Esophagus squamous epithelium (tissue), 5 donors: Measurements from ENCODE around the gene CAMTA1. TPM values are rescaled to one million over a fixed set of nuclear protein-coding genes. Genes with fewer than 3 reads are reported as not detected.
A peak's percentile ranks its signal among the peaks of the same experiment; 100 is the strongest.

Experiments used
- DNase-seq: peaks from one replicate; lab custom pipeline; 2025; lab: John Stamatoyannopoulos, UW
- H3K27ac ChIP-seq, 4 donors: fragments of 200-600 bp; sonication (generic); one replicate each; pipeline ENCODE4 v1.5.1; 2016 to 2019; ENCODE audit warnings: mild to moderate bottlenecking in 1 of 4
- H3K27me3 ChIP-seq, 4 donors: fragments of 200-600 bp; sonication (generic); 1 replicate in 3 of 4; 2 replicates in 1 of 4; pipeline versions ENCODE4 v1.5.1 to v1.6.0; 2017 to 2021; ENCODE audit warnings: antibody characterized with exemption in 1 of 4
- H3K36me3 ChIP-seq, 3 donors: fragments of 200-600 bp; sonication (generic); one replicate each; pipeline ENCODE4 v1.5.1; 2016 to 2019
- H3K4me1 ChIP-seq, 3 donors: fragments of 200-600 bp; sonication (generic); one replicate each; pipeline ENCODE4 v1.5.1; 2017 to 2019
- H3K4me3 ChIP-seq, 4 donors: fragments of 200-600 bp; sonication (generic); 1 replicate in 3 of 4; 2 replicates in 1 of 4; pipeline ENCODE4 v1.5.1; 2016 to 2019; ENCODE audit warnings: mild to moderate bottlenecking in 2 of 4, moderate library complexity in 1 of 4
- H3K9me3 ChIP-seq, 3 donors: fragments of 200-600 bp; sonication (generic); one replicate each; pipeline ENCODE4 v1.5.1; 2016 to 2019
- POLR2A ChIP-seq, 4 donors: fragments of 450-650 bp; IDR thresholded peaks; one replicate each; pipeline ENCODE4 v1.6.1; 2017; ENCODE audit warnings: antibody characterized with exemption in 4 of 4, mild to moderate bottlenecking in 4 of 4, moderate library complexity in 3 of 4
- WGBS, 2 donors: methylation state at CpG; one replicate each; pipeline ENCODE4 v1.1.5; 2018; 5-methylcytosine and 5-hydroxymethylcytosine counted together
- intact Hi-C: fragments of 100-400 bp; cut with DNase I; formaldehyde crosslinking; loops from one replicate; pipeline ENCODE4 v1.15.0; 2022
- total RNA-seq, 4 donors: library from RNA; depleted of rRNA; stranded (reverse); fragments of >200 nt; gene quantifications; one replicate each; pipeline ENCODE4 v1.1.0, GENCODE V29; 2016
- TF ChIP-seq, protein P1 (sequence below), 6 experiments: fragments of 450-650 bp in 4 of 6; fragments of 200-600 bp in 2 of 6; sonication (generic) in 2 of 6; IDR thresholded peaks; one replicate each; pipeline ENCODE4 v1.5.1; 2016 to 2019; ENCODE audit warnings: antibody characterized with exemption in 6 of 6, mild to moderate bottlenecking in 4 of 6, moderate library complexity in 4 of 6
- donor health status: DM: yes; HTN: yes; CAD: no.

CAMTA1 gene
- total RNA-seq, 4 donors from 2014 or later: 31.3 to 77.4 (median 45.9) TPM

DNA sequence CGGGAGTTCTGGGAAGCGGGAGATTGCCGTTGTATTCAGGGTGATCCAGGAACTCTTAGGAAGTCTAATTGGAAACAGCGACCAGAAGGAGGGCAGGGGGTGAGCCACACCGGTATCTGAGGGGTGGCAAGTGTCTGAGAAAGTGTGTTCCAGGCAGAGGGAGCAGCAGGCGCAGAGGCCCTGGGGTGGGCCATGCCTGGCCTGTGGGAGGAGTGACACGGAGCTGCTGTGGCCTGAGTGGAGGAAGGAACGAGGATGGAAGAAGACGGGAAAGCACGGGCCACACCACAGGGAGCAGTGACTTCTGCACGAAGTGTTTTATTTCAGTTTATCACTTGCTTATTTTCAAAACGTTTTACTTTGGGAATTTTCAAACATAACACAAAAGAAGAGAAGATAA lies 1010.2 kb downstream of the CAMTA1 start:
- no peaks in the 10 kb centered on the region for H3K4me1 ChIP-seq
- peaks cover 0 to 4% (median 0%) of the 10 kb centered on the region in 3 donors for H3K9me3 ChIP-seq
- WGBS, 2 donors: 84 to 88% methylated on average over 12 of the region's 12 CpGs
- no peak overlapping the region for H3K4me3 ChIP-seq
- no peak for DNase-seq
- TF ChIP-seq, protein P1, sequence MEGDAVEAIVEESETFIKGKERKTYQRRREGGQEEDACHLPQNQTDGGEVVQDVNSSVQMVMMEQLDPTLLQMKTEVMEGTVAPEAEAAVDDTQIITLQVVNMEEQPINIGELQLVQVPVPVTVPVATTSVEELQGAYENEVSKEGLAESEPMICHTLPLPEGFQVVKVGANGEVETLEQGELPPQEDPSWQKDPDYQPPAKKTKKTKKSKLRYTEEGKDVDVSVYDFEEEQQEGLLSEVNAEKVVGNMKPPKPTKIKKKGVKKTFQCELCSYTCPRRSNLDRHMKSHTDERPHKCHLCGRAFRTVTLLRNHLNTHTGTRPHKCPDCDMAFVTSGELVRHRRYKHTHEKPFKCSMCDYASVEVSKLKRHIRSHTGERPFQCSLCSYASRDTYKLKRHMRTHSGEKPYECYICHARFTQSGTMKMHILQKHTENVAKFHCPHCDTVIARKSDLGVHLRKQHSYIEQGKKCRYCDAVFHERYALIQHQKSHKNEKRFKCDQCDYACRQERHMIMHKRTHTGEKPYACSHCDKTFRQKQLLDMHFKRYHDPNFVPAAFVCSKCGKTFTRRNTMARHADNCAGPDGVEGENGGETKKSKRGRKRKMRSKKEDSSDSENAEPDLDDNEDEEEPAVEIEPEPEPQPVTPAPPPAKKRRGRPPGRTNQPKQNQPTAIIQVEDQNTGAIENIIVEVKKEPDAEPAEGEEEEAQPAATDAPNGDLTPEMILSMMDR (IDR thresholded peaks at IDR 0.05): no peak
- no peak for TF ChIP-seq POLR2A (IDR thresholded peaks at IDR 0.05)
- no peak overlapping the region for H3K27ac ChIP-seq
- H3K36me3 ChIP-seq: peaks cover 0 to 100% (median 13%) of the 10 kb centered on the region in 3 donors
- H3K27me3 ChIP-seq: no peaks in the 10 kb centered on the region
- intact Hi-C loops: no loop called here

DNA sequence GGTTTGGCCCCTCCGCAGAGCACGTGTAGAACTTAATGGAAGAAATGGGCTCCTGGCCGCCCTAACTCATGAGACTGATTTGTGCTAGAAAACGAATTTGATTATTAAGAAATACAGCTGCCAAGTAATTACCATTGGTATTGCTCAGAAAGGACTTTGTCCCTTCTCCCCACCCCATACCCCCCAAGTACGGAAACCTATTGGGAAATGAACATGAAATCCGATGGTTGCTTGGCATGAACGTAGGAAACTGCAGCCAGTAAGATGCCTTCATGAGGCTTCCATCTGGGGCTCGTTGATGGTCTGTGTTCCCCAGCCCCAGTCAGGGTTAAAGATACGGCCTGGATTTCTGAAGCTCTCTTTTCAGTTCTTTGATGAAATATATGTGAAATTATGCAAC lies 1020.2 kb downstream of the CAMTA1 start:
- H3K27ac ChIP-seq: no peak overlapping the region
- no peak for TF ChIP-seq POLR2A (IDR thresholded peaks at IDR 0.05)
- TF ChIP-seq, protein P1 (IDR thresholded peaks at IDR 0.05): no peak
- 86 to 90% methylated on average over 9 of the region's 9 CpGs for WGBS, 2 donors
- DNase-seq: no peak
- no peaks in the 10 kb centered on the region for H3K9me3 ChIP-seq
- peaks cover 0 to 93% (median 33%) of the 10 kb centered on the region in 3 donors for H3K36me3 ChIP-seq
- H3K4me1 ChIP-seq: no peaks in the 10 kb centered on the region
- no peak overlapping the region for H3K4me3 ChIP-seq
- intact Hi-C loops: no loop called here
- no peaks in the 10 kb centered on the region for H3K27me3 ChIP-seq

DNA sequence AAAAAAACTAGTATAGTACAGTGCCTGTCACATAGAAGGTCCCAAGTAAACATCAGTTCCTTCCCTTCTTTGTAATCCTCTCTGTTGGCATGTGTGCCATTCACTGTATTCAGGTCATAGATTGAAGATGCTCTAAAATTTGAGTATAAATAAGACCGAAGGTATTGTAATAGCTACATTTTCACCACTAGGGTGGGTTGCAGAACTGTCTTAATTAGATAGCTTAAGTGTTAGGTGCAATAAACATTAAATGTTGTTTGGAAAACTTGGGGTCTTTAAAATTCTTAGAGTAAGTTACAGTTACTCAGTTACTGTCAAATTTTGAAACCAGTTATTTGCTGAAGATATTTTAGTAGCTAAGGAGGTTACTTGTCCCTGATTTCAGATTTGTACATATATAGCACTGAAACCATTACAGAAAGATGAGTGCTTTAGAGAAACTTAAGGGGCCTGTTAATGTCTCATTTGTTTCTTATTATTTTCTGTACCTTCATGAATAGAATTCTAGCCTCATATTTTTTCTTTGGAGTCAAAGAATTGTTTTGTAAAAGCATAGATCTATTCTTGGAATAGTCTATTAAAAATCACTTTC lies 1023.1 kb downstream of the CAMTA1 start:
- Histone ChIP-seq H3K27ac (no peak overlapping the region), H3K9me3 (peaks cover 0 to 3% (median 2%) of the 10 kb centered on the region in 3 donors), H3K36me3 (peaks cover 0 to 93% (median 33%) of the 10 kb centered on the region in 3 donors), H3K4me3 (no peak overlapping the region), H3K4me1 (no peaks in the 10 kb centered on the region), H3K27me3 (no peaks in the 10 kb centered on the region)
- 17% methylated on average over 1 of the region's 1 CpG for whole genome bisulfite sequencing, 2 donors
- no peak for DNase-seq
- intact Hi-C loops: no loop called here
- TF ChIP-seq POLR2A (IDR thresholded peaks at IDR 0.05): no peak
- TF ChIP-seq, protein P1 (IDR thresholded peaks at IDR 0.05): peak; percentile 35 to 61 (median 44)

DNA sequence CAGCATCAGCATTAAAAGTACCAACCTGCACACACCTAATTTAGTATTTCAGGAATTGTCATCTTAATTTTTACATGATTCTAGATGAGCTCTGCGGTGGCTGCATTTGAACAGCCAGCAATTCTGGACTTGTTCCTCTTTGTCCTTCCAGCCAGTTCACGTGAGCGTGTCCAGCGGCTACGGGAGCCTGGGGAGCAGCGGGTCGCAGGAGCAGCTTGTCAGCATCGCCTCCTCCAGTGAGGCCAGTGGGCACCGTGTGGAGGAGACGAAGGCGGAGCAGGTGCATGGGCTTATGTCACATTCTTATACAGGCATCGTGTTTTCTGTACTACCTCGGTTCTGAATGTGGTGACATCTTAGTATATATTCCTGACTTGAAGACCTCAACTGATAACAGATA lies 1024.5 kb downstream of the CAMTA1 start:
- no peaks in the 10 kb centered on the region for H3K27me3 ChIP-seq
- peaks cover 0 to 9% (median 9%) of the 10 kb centered on the region in 3 donors for H3K9me3 ChIP-seq
- no peak for TF ChIP-seq POLR2A (IDR thresholded peaks at IDR 0.05)
- TF ChIP-seq, protein P1 (IDR thresholded peaks at IDR 0.05): no peak
- no peak overlapping the region for H3K27ac ChIP-seq
- 90 to 93% methylated on average over 7 to 9 of the region's 13 CpGs for WGBS, 2 donors
- intact Hi-C loops: loop anchor here (10.0 kb wide), 1 partner anchor 95 kb away; no protein-coding TSS in a partner anchor
- no peaks in the 10 kb centered on the region for H3K4me1 ChIP-seq
- peaks cover 4 to 93% (median 28%) of the 10 kb centered on the region in 3 donors for H3K36me3 ChIP-seq
- no peak overlapping the region for H3K4me3 ChIP-seq
- DNase-seq: no peak

DNA sequence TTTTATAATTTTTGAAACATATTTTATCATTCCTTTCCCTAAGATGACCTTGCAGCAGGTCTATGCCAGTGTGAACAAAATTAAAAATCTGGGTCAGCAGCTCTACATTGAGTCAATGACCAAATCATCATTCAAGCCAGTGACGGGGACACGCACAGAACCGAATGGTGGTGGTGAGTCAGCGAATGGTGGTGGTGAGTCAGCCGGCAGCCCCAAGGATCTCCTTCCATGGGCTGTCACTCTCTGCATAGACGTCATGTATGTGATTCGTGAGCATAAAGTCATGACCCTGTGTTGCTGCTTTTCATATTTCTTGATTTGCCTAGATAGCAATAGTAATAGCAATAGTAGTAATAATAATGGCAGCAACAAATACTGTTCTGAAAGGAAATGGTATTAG lies 1025.1 kb downstream of the CAMTA1 start:
- no peak for DNase-seq
- TF ChIP-seq, protein P1 (IDR thresholded peaks at IDR 0.05): no peak
- no peak for TF ChIP-seq POLR2A (IDR thresholded peaks at IDR 0.05)
- 36 to 40% methylated on average over 7 of the region's 7 CpGs for WGBS, 2 donors
- Histone ChIP-seq H3K4me1 (no peaks in the 10 kb centered on the region), H3K36me3 (peaks cover 4 to 90% (median 21%) of the 10 kb centered on the region in 3 donors), H3K9me3 (peaks cover 0 to 9% (median 9%) of the 10 kb centered on the region in 3 donors), H3K27me3 (no peaks in the 10 kb centered on the region), H3K27ac (no peak overlapping the region), H3K4me3 (no peak overlapping the region)
- intact Hi-C loops: loop anchor here (10.0 kb wide), 1 partner anchor 94 kb away; no protein-coding TSS in a partner anchor
